IPS DF 6.9 (cell line): Measurements from ENCODE around the gene CD164.

ENCODE experiments used
- DNase-seq: peaks from one replicate; pipeline ENCODE4 v3.0.0-alpha.2; 2013; ENCODE audit warnings: low read depth, low spot score
- H3K27ac ChIP-seq: one replicate; pipeline ENCODE4 v1.5.1; 2013; ENCODE audit warnings: low read length, control low read depth
- H3K27me3 ChIP-seq: 2 replicates; pipeline ENCODE4 v1.6.1; 2013; ENCODE audit warnings: mild to moderate bottlenecking, low read length; ENCODE audit not compliant: control insufficient read depth, insufficient read depth
- H3K36me3 ChIP-seq: 2 replicates; pipeline ENCODE4 v1.6.1; 2013; ENCODE audit warnings: low read length; ENCODE audit not compliant: control insufficient read depth, insufficient read depth
- H3K4me1 ChIP-seq: 2 replicates; pipeline ENCODE4 v1.6.1; 2013; ENCODE audit warnings: low read length; ENCODE audit not compliant: control insufficient read depth, insufficient read depth
- H3K4me3 ChIP-seq: 2 replicates; pipeline ENCODE4 v1.5.1; 2013; ENCODE audit warnings: mild to moderate bottlenecking, low read length
- H3K9me3 ChIP-seq: 2 replicates; pipeline ENCODE4 v1.6.1; 2013; ENCODE audit warnings: low read length, inconsistent platforms; ENCODE audit not compliant: control insufficient read depth, insufficient read depth
- WGBS: extraction: QIAGEN DNeasy Blood & Tissue Kit; methylation state at CpG from one replicate; pipeline ENCODE4 v1.1.7; 2013; ENCODE audit warnings: mixed read lengths, missing lambda C conversion rate; ENCODE audit not compliant: insufficient read length, insufficient coverage; 5-methylcytosine and 5-hydroxymethylcytosine counted together

The CD164 gene

GRCh38 chr6:109331081-109331480 lies 51.2 kb downstream of the CD164 start:
- no peak for DNase-seq
- Histone ChIP-seq H3K4me1 (no peaks in the 10 kb centered on the region), H3K4me3 (no peak overlapping the region), H3K9me3 (no peaks in the 10 kb centered on the region), H3K36me3 (no peaks in the 10 kb centered on the region), H3K27me3 (no peaks in the 10 kb centered on the region), H3K27ac (no peak overlapping the region)

GRCh38 chr6:109330263-109330662 lies 52.0 kb downstream of the CD164 start:
- DNase-seq = no peak
- Histone ChIP-seq H3K27ac (no peak overlapping the region), H3K27me3 (no peaks in the 10 kb centered on the region), H3K9me3 (no peaks in the 10 kb centered on the region), H3K4me3 (no peak overlapping the region), H3K4me1 (no peaks in the 10 kb centered on the region), H3K36me3 (no peaks in the 10 kb centered on the region)
- WGBS = no CpG with 5 or more reads among the region's 2 CpGs

GRCh38 chr6:109328629-109329028 lies 53.6 kb downstream of the CD164 start:
- Histone ChIP-seq H3K4me1 (no peaks in the 10 kb centered on the region), H3K4me3 (no peak overlapping the region), H3K27me3 (no peaks in the 10 kb centered on the region), H3K36me3 (no peaks in the 10 kb centered on the region), H3K27ac (no peak overlapping the region), H3K9me3 (no peaks in the 10 kb centered on the region)
- no CpG with 5 or more reads among the region's 4 CpGs for WGBS
- no peak for DNase-seq

GRCh38 chr6:109327959-109328358 lies 54.3 kb downstream of the CD164 start:
- Histone ChIP-seq H3K27me3 (no peaks in the 10 kb centered on the region), H3K27ac (no peak overlapping the region), H3K9me3 (no peaks in the 10 kb centered on the region), H3K4me3 (no peak overlapping the region), H3K36me3 (no peaks in the 10 kb centered on the region), H3K4me1 (no peaks in the 10 kb centered on the region)
- WGBS = no CpG with 5 or more reads among the region's 1 CpG
- DNase-seq = no peak

- Histone ChIP-seq H3K9me3 (no peaks in the 10 kb centered on the region), H3K36me3 (no peaks in the 10 kb centered on the region), H3K27me3 (no peaks in the 10 kb centered on the region), H3K4me3 (no peak overlapping the region), H3K4me1 (no peaks in the 10 kb centered on the region), H3K27ac (no peak overlapping the region)
- no peak for DNase-seq
- no CpG with 5 or more reads among the region's 4 CpGs for WGBS
Measured at GRCh38 chr6:109327491-109327890, 54.8 kb downstream of the CD164 start.

GRCh38 chr6:109326351-109326750 lies 55.9 kb downstream of the CD164 start:
- no peak for DNase-seq
- Histone ChIP-seq H3K4me1 (no peaks in the 10 kb centered on the region), H3K27ac (no peak overlapping the region), H3K27me3 (no peaks in the 10 kb centered on the region), H3K9me3 (no peaks in the 10 kb centered on the region), H3K36me3 (no peaks in the 10 kb centered on the region), H3K4me3 (no peak overlapping the region)
- no CpG with 5 or more reads among the region's 7 CpGs for WGBS

GRCh38 chr6:109325400-109325801 lies 56.9 kb downstream of the CD164 start:
- no peak overlapping the region for H3K27ac ChIP-seq
- WGBS = no CpG with 5 or more reads among the region's 8 CpGs
- no peaks in the 10 kb centered on the region for H3K9me3 ChIP-seq
- no peak overlapping the region for H3K4me3 ChIP-seq
- H3K36me3 ChIP-seq = no peaks in the 10 kb centered on the region
- H3K27me3 ChIP-seq = no peaks in the 10 kb centered on the region
- no peaks in the 10 kb centered on the region for H3K4me1 ChIP-seq
- DNase-seq = no peak

GRCh38 chr6:109323241-109323640 lies 59.0 kb downstream of the CD164 start:
- Histone ChIP-seq H3K36me3 (no peaks in the 10 kb centered on the region), H3K4me1 (no peaks in the 10 kb centered on the region), H3K4me3 (no peak overlapping the region), H3K9me3 (no peaks in the 10 kb centered on the region), H3K27ac (no peak overlapping the region), H3K27me3 (no peaks in the 10 kb centered on the region)
- WGBS = no CpG with 5 or more reads among the region's 5 CpGs
- no peak for DNase-seq

- no CpG with 5 or more reads among the region's 2 CpGs for WGBS
- H3K36me3 ChIP-seq = no peaks in the 10 kb centered on the region
- H3K4me3 ChIP-seq = no peak overlapping the region
- H3K4me1 ChIP-seq = no peaks in the 10 kb centered on the region
- DNase-seq = no peak
- H3K27me3 ChIP-seq = no peaks in the 10 kb centered on the region
- H3K27ac ChIP-seq = no peak overlapping the region
- no peaks in the 10 kb centered on the region for H3K9me3 ChIP-seq
Measured at GRCh38 chr6:109322825-109323224, 59.4 kb downstream of the CD164 start.

- Histone ChIP-seq H3K36me3 (no peaks in the 10 kb centered on the region), H3K4me1 (no peaks in the 10 kb centered on the region), H3K27me3 (no peaks in the 10 kb centered on the region), H3K27ac (no peak overlapping the region), H3K9me3 (no peaks in the 10 kb centered on the region), H3K4me3 (no peak overlapping the region)
- WGBS = no CpG with 5 or more reads among the region's 8 CpGs
- no peak for DNase-seq
Measured at GRCh38 chr6:109321752-109322151, 60.5 kb downstream of the CD164 start.

GRCh38 chr6:109320072-109320471 lies 62.2 kb downstream of the CD164 start:
- Histone ChIP-seq H3K4me1 (no peaks in the 10 kb centered on the region), H3K27me3 (no peaks in the 10 kb centered on the region), H3K9me3 (no peaks in the 10 kb centered on the region), H3K27ac (no peak overlapping the region), H3K36me3 (no peaks in the 10 kb centered on the region), H3K4me3 (no peak overlapping the region)
- WGBS = no CpG with 5 or more reads among the region's 2 CpGs
- DNase-seq = no peak
